COR-L47 (cell line): ENCODE measurements around the gene POLA1.

ENCODE experiments used
- DNase-seq: peaks from one replicate; lab custom pipeline; 2025; lab: John Stamatoyannopoulos, UW

Gene POLA1

DNA sequence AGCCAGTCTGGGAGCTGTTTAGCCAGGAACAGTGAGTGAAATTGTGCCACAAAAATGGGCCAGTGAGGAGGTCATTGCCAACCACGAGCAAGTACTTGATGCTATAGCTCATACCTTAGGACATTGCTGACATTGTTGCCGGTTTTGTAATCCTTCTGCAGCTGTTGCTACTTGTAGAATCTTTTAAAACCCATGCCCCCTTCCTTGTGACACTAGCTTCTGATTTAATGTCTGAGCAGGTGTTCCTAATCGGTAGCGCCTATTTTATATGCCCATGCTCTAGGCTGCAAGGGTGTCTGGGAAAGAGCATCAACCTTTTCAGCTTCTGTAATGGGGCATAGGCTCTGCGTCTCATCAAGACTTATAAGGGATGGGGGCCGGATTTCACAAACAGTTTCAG, 2.6 kb downstream of the POLA1 start:
- no peak for DNase-seq

DNA sequence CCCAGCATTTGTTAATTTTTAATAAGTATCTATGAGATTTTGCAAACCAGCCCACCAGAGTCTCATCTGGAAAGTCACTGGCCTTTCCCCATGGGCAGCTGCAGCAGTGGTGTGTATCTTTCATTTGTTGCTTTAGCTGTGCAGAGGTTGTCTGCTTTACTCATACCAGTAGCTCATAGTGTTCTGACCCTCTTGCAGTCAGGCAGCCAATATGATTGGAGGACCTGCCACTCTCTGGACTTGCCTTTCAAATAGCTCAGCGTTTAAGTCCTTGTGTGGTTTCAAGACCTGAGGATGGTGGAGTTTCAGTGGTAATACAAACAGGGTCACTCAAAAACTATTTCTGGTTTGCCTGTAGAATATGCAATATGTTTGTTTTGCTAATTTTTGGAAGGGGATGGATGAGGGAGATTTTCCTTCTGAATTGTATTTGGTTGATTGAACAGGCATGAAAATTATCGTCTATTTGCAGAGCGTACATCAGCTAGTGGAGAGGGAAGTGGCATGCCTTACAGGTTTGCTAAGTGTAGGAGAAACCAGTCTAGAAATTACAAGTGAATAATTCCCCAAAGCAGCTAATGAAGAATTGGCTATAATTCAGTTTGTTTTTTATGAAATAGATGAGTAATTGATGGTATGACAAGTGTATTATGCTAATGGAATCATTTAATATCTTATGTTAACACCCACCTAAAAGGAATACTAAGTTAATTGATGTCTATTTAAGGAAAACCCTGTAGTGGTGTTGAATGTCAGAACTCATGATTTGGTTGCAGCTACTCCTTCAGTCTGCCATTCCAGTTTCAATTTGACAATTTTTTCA, 8.9 kb downstream of the POLA1 start:
- no peak for DNase-seq

DNA sequence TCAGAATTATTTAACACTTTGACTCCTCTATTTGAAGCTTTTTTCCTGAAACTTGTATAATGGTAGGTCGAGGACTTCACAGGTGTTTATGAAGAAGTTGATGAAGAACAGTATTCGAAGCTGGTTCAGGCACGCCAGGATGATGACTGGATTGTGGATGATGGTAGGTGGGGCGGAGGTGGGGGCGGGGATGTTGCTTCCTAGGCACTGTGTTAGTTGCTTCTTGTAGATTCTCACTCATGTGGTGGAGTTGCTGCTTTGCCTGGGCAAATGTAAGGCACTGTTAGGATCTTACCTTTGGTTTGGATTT, 9.4 kb downstream of the POLA1 start:
- no peak for DNase-seq

DNA sequence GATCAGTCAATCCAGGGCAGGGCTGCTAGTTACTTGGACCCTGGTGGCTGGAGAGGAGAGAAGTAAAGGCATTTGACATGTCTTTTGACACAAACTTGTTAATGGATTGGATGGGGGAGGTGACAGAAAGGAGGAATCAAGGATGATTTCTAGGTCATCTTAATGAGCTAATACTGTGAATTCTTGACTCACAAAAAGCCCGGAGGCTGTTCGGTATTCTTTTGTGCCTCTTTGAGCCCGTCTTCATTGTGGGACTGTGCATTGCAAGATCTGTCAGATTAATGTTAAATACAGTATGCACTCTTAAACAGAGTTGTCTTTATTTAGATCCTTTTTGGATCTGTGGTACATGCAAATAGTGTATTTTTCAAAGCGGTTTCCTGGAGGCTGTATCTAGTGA, 25.1 kb downstream of the POLA1 start:
- no peak for DNase-seq

DNA sequence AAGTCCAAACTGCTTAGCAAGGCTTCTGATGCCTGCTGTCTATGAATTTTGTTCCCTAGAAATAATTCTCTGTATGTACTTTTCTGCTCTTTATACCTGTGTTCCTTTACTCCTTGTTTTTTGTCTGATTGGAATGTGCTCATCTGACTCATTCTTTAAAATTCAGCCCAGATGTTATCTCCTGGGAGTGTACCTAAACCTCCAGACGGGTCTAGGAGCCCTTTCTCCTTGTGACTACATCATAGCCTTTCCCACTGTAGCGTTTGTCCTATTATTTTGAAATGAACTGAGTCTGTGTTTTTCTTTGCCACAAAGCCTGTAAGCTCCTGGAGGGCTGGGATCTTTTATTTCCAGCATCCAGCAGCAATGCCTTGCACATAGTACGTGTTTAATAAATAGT, 26.3 kb downstream of the POLA1 start:
- DNase-seq, result no peak

DNA sequence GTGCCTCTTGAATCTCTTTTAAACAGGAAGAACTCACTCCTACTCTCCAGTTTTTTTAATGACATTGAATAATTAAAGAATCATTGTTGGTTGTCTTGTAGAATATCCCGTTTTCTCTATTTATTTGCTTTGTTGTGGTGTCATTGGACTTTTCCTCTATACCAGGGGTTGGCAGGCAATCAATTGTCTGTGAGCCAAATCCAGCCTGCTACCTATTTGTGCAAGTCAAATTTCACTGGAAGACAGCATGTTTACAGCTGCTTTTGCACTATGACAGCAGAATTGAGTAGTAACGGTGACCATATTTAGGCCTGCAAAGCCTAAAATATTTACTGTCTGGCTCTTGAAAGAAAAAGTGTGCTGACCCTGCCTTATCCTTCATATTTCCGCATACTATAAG, 34.8 kb downstream of the POLA1 start:
- DNase-seq, result no peak

DNA sequence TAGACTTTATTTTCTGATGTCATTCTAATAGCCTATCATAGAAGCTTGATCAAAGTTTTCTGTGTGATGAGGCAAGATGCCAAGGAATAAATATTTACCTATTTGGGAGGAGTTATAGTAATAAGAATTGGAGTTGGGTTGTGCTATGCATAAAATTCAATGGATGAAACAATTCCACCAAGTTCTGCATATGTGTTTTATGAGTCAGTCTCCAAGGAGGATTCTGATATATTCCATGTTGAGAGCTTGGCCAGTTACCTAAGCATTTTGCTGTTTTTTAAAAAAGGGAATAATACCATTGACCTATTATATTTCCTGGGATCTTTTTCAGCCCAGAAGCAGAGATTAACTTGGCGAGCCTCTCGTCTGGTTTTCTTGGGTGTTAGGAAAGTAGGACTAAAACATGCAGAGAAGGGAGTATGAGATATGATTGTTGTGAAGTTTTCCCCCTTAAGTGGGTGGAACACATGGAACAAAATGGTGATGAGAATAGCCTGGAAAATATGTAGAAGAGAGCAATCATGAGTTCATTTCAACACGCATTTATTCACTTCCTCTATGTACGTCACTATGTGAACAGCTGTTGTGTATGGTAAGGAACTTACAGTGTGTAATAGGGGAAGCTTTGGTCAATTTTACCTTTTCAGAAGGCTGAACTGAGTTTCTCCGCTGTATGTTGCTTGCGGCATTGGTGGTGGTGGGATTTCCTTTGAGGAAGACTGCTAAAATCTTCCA, 39.2 kb downstream of the POLA1 start:
- DNase-seq, result no peak

DNA sequence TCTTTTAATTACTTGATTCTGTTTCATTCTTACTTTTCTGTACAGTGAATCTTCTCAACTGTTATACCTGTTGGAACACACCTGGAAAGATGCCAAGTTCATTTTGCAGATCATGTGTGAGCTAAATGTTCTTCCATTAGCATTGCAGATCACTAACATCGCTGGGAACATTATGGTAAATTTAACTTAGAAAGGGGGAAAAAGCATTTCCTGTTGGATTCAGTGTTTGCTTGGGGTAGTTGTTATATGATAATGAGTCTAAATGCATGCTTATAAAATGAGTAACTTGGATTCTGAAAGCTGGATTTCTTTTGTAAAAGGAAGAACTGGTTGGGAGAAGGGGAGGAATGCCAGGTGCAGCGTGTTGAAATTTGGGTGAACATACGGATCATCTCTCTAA, 47.6 kb downstream of the POLA1 start:
- no peak for DNase-seq

DNA sequence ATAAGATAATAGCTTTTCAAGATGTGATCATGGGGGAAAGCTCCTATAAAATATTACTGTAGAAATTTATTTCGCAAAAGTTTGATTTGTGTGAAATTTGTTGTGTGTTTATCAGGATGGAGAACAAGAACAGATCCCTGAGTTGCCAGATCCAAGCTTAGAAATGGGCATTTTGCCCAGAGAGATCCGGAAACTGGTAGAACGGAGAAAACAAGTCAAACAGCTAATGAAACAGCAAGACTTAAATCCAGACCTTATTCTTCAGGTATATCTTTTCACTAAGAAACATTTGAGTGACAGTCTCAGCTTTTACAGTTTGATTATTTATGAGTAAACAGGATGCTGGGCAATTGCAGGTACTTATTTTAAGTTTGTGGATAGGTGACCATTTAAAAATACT, 54.5 kb downstream of the POLA1 start:
- no peak for DNase-seq

DNA sequence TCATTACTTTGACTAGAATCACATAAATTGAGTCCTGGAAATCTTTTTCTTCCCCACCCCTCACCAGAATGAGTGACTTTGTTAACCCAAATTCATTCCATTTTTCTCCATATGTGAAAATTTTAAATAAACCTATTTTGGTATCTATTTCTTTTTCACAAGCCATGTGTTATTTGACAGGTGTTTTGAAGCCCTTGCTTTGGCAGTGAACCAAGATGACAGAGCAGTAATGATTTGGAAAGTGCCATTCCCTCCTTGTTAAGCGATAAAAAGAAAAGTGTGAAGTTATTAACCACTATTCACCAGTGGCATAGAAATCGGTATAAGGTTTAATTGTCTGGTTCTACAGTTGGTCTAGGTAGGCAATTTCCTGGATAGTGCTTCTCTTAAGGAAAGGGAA, 66.1 kb downstream of the POLA1 start:
- no peak for DNase-seq

DNA sequence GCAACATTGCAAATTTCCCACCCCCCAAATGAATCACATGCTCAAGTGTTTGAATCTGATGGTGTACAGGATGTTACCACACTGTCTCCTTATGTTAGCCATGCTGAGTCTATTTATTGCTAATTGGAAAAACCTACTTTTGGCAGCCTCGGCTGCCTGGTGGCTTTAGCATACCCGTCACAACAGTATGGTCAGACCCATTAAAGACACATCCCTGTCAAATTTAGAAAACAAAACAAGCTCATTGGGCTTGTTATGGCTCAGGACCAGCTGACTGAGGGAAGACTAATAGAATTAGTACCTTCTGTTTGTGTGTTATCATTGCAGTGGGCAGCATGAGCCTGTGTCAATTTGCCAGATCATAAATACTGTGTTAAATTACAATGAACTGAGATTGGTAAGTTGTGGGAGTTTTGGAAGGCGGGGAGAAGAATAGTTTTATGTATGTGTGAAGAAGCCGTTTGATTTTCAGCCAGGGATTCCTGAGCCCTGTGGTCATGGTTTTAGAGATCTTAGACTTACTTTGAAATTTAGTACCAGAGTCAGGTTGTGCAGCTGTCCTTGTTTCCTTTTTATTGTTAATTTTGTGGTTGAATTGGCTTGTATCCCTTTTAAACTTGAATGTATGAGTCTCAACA, 66.8 kb downstream of the POLA1 start:
- no peak for DNase-seq

DNA sequence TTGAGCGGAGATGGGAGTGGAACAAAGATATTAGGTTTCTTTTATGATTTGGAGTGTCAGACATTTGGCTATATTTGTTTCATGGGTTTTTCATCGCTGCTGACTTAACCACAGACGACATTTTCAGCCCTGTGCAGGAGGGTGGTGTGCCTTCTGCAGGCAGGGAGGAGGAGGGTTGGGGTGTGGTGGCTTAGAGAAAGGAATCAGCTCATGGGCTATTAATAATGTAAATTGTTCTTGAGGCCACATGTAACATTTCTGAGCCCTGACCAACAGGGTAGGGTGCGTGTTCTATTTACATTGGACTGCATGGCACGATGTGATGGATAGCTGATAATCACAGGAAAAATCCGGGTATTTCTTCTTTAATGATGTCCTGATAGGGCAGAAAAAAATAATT, 67.6 kb downstream of the POLA1 start:
- DNase-seq, result no peak

DNA sequence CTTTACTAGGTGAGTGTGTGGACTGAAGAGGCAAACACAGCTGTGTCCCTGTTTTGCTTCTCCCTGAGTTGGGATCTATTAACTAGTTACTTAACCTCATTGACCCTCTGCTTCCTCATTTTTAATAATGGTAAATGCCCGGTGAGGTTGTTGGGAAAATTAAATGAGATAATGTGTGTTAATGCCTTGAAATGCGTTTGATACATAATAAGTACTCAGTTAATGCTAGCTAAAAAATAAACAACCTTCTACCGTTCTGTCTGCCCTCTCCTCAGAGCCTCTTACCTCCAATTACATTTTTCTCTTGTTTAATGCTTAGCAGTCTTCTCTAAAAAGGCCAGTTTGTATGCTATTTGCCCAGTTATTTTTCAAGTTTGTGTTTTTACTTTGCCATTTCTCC, 70.3 kb downstream of the POLA1 start:
- DNase-seq, result no peak

DNA sequence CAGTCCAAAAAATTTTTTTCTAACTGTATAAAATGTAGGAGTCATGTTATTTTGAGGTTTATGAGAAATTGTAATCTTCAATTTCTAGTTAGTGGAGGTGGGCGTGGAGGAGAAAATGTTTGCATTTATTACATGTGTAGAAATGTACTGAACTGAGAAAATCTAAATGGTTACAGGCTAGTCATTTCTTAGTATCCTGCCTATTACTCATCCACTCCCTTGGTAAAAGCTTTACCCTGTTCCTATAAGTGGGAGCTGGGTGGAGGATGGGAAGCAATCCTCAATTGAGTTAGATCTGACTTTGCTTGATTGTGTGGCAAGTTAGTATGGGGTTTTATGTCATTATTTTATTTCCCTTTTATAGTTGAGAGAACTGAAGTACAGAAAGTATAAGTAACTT, 73.8 kb downstream of the POLA1 start:
- DNase-seq, result no peak

DNA sequence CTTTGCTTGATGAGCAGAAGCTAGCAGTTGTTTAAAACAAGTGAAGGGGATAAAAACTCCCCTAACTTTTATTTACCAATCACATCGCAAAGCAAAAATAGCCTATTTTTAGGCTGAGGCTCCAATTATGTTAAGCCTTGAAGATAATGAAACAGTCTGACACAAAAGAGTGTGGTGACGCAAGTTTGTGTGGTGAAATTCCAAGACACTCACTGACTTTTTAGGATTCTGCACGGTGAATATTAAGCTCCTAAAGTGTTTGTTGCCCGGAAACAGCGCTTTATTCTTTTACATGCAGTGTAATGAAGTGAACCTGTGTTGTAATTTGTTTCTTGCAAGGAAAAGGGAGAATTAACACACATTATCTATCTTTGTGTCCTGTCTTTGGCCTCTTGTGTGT, 74.8 kb downstream of the POLA1 start:
- no peak for DNase-seq

DNA sequence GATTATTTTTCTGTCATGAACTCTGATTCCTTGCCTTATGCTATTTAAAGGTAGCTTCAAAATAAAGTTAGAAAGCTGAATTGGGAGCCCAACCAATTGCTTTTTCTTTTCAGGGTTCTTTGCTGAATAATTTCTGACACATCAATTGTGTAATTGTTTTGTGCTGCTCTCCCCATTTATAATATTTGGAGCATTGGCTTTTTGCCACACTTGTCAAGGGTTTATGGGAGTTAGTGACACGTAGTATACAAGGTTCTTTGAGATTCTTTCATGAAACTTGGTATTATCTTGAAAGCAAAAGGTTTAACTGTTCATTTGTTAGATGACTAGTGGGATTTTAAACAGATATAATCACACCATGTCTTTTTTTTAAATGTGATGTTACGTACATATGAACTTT, 80.9 kb downstream of the POLA1 start:
- DNase-seq, result no peak

DNA sequence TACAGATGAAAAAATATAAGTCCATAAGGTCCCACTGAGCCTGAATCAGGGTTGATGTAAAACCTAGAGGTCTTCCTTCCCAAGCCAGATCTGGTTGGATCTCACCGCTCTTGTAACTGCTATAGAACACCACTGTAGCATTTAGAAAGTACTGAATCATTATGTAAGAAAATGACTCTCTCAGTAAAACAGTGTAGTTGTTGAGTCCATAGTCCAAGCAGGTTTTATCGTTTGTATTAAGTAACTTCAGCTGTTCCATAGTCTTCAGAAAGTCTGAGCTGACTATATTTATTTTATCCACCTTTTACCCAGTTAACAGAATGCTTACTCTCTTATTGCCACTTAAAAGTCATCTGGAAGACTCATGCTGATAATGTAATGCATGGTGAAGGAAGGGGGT, 82.2 kb downstream of the POLA1 start:
- no peak for DNase-seq

DNA sequence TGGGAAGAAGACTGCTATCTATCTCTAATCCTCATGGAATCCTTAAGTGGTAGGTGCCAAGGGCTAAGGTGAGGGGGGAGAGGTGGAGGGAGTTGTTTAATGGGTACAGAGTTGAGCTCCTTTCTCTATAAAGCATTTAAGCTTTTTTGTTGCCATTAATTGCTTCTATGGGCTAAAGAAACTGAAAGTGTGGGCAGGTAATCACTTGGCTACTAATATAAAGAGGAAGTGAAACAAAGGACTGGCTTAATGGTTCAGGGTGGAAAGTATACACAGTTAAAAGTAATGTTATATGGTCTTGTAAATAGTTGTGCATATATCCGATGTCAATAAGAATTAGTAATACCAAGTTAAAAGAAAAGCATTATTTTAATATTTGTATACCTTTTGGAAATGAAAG, 83.9 kb downstream of the POLA1 start:
- DNase-seq, result no peak

DNA sequence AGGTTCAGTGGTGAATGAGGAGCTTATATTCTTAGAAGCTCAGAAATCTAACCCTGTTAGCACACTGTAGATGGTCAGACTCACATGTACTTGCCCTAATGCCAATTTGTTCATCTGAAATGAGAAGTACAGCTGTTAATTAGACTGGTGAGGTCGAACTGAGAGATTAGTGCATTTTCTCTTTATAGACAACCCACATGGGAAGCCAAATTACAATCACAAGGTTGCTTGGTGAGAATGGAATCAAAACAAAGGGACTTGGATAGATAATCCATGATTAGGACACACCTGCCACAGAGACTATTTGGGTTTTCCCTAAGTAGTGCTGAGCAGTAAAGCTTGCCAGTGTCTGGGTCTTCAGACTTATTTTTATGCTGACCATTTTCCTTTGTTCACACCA, 88.3 kb downstream of the POLA1 start:
- no peak for DNase-seq

DNA sequence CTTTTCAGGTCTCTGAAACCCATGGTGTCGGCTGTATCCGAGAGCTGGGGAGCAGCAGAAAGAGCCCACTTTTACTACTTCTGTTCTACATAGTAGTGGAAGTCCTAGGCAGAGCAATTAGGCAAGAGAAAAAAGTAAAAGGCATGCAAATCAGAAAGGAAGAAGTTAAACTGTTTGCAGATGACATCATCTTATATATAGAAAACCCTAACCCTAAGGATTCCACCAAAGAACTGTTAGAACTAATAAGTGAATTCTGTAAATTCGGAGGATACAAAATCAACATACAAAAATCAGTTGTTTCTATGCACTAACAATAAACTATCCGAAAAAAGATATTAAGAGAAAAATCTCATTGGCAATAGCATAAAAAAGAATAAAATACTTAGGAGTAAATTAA, 95.3 kb downstream of the POLA1 start:
- DNase-seq, result no peak

DNA sequence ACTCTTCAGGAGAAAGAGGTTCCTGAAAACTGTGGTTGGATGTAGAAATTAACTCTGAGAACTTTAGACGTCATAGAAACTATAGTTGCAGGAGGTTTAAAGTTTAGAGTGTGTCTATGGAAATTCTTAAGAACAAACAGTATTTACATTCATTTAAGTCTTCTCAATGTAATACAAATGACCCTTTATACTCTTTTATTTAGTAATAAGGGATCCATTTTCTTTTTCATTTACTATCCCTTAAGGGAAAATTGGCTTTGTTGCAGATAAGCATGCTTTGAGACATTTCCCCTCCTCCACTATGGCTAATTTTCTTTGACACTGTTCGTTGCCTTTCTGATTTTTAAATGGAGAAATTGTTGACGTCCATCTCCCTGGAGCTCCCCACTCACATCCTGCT, 96.4 kb downstream of the POLA1 start:
- DNase-seq, result no peak

DNA sequence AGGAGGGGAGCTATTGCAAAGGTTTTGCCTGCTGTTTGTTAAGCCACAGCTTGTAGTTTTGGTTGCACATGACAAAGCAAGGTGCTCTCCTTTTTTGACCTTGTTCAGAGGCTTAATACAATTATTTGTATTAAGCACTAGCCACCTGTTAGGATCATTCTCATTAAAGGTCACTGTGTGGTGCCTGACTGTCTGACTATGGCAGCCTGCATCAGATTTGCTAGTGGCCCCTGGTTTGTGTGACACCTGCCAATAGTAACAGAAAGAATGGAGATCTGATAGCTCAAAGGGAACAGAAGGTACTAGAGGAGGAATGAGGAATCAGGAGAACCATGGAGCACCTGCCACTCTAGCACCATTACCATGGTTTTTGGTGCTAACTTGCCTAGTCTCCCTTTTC, 102.5 kb downstream of the POLA1 start:
- no peak for DNase-seq

DNA sequence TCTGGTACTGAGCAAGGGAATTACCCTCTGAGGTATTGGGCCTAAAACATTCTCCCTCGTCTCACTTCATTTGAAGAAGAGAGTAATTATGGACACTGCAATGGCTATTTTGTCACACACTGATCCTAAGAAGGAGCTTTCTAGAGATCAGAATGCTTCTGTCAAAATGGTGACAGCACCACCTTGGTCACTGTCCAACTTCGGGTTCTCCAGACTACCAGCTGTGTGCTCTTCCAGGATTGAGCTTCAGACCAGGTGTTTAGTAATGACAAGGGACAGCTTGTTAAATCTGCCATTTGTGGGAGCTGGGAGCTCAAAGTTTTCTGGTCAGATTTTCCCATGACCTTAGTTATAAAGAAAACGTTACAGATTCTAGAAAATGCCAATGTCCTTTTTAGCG, 105.4 kb downstream of the POLA1 start:
- DNase-seq, result no peak

DNA sequence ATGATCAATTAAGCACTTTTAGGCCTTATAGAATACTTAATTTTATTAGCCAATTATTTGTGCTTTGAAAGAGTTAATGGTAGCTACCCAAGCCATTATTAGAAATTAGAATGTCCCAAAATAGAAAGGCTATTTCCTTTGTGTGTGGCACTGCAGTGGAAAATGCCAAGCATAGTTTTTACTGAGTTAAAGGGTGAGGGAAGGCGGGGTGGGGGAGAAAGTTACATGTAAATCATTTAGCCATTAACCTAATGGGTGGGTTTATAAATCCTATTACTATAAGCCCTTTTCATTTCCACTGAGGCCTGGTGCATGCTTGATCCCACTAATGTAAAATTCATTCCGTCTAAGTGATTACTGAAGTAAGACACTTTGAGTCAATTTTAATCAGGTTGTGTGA, 105.8 kb downstream of the POLA1 start:
- no peak for DNase-seq
